ENCODE results near the gene GALNT16. TPM values are rescaled to one million over a fixed set of nuclear protein-coding genes. Genes with fewer than 3 reads are reported as not detected.

The GALNT16 gene
- total RNA-seq, 2 experiments from 2014 or later, result not detected

- H3K4me3 Mint-ChIP-seq, result no peak overlapping the region
- H3K4me1 ChIP-seq (ENCODE audit: insufficient read depth, low read length), result peaks cover 17% of the 10 kb centered on the region
- peaks cover 0 to 4% of the 10 kb centered on the region in 2 experiments for H3K27me3 ChIP-seq (ENCODE audit: control insufficient read depth in 1 of 2, insufficient read depth in 2 of 2, low read length in 2 of 2)
- ATAC-seq (ENCODE audit: poor library complexity), result no peak
- peaks cover 0 to 4% of the 10 kb centered on the region in 2 experiments for H3K9me3 ChIP-seq (ENCODE audit: control insufficient read depth in 1 of 2, insufficient read depth in 1 of 2, low read length in 2 of 2)
- no peaks in the 10 kb centered on the region for H3K36me3 Mint-ChIP-seq (ENCODE audit: low read depth)
- CTCF ChIA-PET, result no interaction called here
- no peaks in the 10 kb centered on the region for H3K36me3 ChIP-seq (ENCODE audit: insufficient read depth, low read length)
- no peak overlapping the region for H3K27ac ChIP-seq (ENCODE audit: low read depth in 1 of 2, low read length in 2 of 2)
- H3K27me3 Mint-ChIP-seq, result peaks cover 8% of the 10 kb centered on the region
- H3K9me3 Mint-ChIP-seq, result no peaks in the 10 kb centered on the region
- TF ChIP-seq CTCF (IDR thresholded peaks at IDR 0.05), result no peak
- intact Hi-C loops (cut with DNase I, micrococcal nuclease), result no loop called here
- no peak overlapping the region for H3K27ac Mint-ChIP-seq
- no peak for DNase-seq
- no peak overlapping the region for H3K4me3 ChIP-seq (ENCODE audit: low read length)
- H3K4me1 Mint-ChIP-seq (ENCODE audit: low read depth), result peaks cover 9% of the 10 kb centered on the region
- POLR2A ChIA-PET, result no interaction called here
Observed at GRCh38 chr14:69350892-69351291, 90.9 kb downstream of the GALNT16 start.

GRCh38 chr14:69351385-69351784, 91.4 kb downstream of the GALNT16 start:
- no peak for TF ChIP-seq CTCF (IDR thresholded peaks at IDR 0.05)
- Mint-ChIP-seq H3K4me1 (ENCODE audit: low read depth) (peaks cover 9% of the 10 kb centered on the region), H3K36me3 (ENCODE audit: low read depth) (no peaks in the 10 kb centered on the region), H3K4me3 (no peak overlapping the region), H3K9me3 (no peaks in the 10 kb centered on the region), H3K27me3 (peaks cover 8% of the 10 kb centered on the region), H3K27ac (no peak overlapping the region)
- DNase-seq, result no peak
- POLR2A ChIA-PET, result no interaction called here
- CTCF ChIA-PET, result no interaction called here
- Histone ChIP-seq H3K27me3 (ENCODE audit: control insufficient read depth in 1 of 2, insufficient read depth in 2 of 2, low read length in 2 of 2) (peaks cover 0 to 4% of the 10 kb centered on the region in 2 experiments), H3K9me3 (ENCODE audit: control insufficient read depth in 1 of 2, insufficient read depth in 1 of 2, low read length in 2 of 2) (peaks cover 0 to 4% of the 10 kb centered on the region in 2 experiments), H3K4me1 (ENCODE audit: insufficient read depth, low read length) (peaks cover 17% of the 10 kb centered on the region), H3K4me3 (ENCODE audit: low read length) (no peak overlapping the region), H3K27ac (ENCODE audit: low read depth in 1 of 2, low read length in 2 of 2) (no peak overlapping the region), H3K36me3 (ENCODE audit: insufficient read depth, low read length) (no peaks in the 10 kb centered on the region)
- ATAC-seq (ENCODE audit: poor library complexity), result no peak
- intact Hi-C loops (cut with DNase I, micrococcal nuclease), result no loop called here

- Mint-ChIP-seq H3K27me3 (peaks cover 8% of the 10 kb centered on the region), H3K9me3 (no peaks in the 10 kb centered on the region), H3K4me1 (ENCODE audit: low read depth) (peaks cover 9% of the 10 kb centered on the region), H3K36me3 (ENCODE audit: low read depth) (no peaks in the 10 kb centered on the region), H3K4me3 (no peak overlapping the region), H3K27ac (no peak overlapping the region)
- H3K4me1 ChIP-seq (ENCODE audit: insufficient read depth, low read length), result peaks cover 17% of the 10 kb centered on the region
- no peak for DNase-seq
- H3K27me3 ChIP-seq (ENCODE audit: control insufficient read depth in 1 of 2, insufficient read depth in 2 of 2, low read length in 2 of 2), result peaks cover 0 to 4% of the 10 kb centered on the region in 2 experiments
- peaks cover 0 to 4% of the 10 kb centered on the region in 2 experiments for H3K9me3 ChIP-seq (ENCODE audit: control insufficient read depth in 1 of 2, insufficient read depth in 1 of 2, low read length in 2 of 2)
- no peak overlapping the region for H3K4me3 ChIP-seq (ENCODE audit: low read length)
- ChIA-PET CTCF (no interaction called here), POLR2A (no interaction called here)
- no peaks in the 10 kb centered on the region for H3K36me3 ChIP-seq (ENCODE audit: insufficient read depth, low read length)
- intact Hi-C loops (cut with DNase I, micrococcal nuclease), result no loop called here
- no peak overlapping the region for H3K27ac ChIP-seq (ENCODE audit: low read depth in 1 of 2, low read length in 2 of 2)
- no peak for ATAC-seq (ENCODE audit: poor library complexity)
- no peak for TF ChIP-seq CTCF (IDR thresholded peaks at IDR 0.05)
Observed at GRCh38 chr14:69351911-69352310, 92.0 kb downstream of the GALNT16 start.

Data from CD4-positive, alpha-beta T cell (primary cell).